Stimulated activated CD8-positive, alpha-beta memory T cell treated with anti-CD3 and anti-CD28 coated beads, Interleukin-2, amount 100 ng/mL, for 48 hours (primary cell): Measurements from ENCODE around the gene ARHGAP27.

Experiments used
- DNase-seq, 2 donors: peaks; one replicate each; pipeline ENCODE4 v3.0.0-alpha.2; 2020; ENCODE audit warnings: low read depth in 2 of 2

Gene ARHGAP27

DNA sequence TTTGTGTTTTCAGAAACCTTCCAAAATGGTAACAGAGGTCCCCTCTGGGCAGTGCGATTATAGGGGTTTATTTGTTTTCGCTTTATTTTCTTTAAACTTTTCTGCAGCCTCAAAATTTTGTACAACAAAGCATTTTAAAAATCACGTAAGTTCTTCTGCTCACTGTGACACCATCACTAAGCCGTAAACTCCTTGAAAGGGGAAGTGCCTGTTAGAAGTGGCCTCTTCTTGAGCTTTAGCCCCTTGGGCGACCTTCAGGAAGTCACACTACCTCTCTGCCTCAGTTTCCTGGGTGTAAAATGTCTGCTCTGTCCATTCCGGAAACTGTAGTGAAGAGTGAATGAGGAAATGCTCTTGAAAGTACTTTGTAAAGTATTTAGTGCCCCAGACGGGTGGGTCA is 26.6 kb downstream of the ARHGAP27 start:
- DNase-seq: no peak

DNA sequence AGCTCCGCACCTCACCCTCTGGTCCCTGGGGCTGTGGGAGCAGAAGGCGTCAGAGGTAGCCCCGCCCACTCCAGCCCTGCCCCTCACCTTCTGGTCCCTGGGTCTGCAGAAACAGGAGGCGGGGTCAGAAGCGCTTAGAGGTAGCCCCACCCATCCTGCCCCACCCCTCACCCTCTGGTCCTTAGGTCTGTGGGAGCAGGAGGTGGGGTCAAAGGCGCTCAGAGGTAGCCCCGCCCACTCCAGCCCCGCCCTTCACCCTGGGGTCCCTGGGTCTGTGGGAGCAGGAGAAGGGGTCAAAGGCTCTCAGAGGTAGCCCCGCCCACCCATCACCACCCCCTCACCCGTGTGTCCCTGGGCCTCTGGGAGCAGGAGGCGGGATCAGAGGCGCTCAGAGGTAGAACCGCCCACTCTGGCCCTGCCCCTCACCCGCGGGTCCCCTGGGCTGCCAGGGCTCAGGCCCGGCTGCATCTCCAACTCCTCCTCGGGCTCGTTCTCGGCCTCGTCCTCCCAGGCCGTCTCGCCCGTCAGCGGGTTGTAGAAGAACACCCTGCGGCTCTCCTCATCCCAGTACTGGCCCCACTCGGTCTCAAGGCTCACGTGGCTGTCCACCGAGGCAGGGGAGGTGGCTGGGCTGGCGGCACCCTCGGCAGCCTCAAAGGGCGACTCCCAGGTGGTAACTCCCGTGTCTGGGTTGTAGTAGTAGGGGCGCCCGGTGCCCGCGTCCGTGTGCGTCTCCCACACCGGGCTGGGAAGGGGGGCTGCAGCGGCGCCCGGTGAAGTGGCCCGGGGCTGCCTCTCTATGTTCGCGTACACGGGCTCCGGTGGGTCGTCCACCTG is 27.2 kb downstream of the ARHGAP27 start:
- DNase-seq: no peak

DNA sequence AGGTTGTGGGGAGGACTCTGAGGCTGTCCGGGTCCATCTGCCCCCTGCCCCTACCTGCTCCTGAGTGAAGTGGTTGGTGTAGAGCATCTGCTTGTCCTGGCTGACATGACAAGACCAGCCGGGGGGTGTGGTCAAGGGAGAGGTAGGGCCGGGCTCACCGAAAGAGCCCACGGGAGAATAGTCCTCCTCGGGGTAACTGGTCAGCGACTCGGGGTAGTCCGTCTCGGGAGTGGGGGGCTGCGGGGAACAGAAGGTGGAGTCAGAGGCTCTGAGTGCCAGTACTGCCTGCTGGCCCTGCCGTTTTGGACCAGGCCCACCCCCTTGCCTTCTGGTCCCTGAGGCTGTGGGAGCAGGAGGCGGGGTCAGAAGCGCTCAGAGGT is 27.8 kb downstream of the ARHGAP27 start:
- no peak for DNase-seq

DNA sequence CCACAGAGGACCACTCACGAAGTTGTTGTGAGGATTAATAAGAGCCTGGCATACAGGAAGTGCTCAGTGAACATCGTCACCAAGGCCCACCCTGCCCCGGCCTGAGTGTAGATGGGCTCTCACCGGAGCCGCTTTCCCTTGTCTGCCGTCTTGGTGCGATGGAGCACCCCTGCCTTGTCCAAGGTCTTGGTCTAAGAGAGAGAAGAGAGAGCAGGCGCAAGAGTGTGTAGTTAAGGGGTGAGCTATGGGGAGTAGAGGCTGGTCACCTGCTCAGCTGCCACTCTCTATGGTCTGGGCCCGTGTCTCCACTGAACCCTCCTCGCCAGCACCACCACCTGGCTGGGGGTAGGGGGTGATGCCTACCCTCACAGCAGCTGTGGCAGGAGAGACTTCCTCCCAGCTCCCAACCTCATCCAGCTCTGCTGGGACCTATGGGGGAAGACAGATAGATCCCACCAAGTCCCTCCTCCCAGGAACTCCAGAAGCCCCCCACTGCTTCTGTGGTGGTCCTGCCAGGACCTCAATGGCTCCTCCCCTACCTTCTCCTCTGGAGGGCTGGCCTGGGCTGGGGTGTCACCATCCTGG is 28.7 kb downstream of the ARHGAP27 start:
- DNase-seq: no peak

DNA sequence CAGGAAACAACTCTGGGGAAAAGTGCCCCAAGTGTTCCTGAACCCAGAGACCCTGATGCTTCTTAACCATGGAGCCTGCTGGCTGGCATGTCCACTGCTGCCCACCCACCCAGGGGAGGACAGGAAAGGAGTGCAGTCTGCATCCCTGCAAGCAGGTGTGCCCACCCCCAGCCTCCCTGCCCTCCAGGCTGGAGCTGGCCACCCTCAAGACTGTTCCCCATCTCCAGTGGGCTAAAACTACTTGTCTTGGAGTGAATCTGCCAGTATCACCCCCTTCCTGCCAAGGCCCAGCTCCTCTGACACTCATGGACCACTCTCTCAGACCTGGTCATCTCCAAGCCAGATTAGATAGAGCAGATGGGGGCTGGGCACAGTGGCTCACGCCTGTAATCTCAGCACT is 29.8 kb downstream of the ARHGAP27 start:
- no peak for DNase-seq

DNA sequence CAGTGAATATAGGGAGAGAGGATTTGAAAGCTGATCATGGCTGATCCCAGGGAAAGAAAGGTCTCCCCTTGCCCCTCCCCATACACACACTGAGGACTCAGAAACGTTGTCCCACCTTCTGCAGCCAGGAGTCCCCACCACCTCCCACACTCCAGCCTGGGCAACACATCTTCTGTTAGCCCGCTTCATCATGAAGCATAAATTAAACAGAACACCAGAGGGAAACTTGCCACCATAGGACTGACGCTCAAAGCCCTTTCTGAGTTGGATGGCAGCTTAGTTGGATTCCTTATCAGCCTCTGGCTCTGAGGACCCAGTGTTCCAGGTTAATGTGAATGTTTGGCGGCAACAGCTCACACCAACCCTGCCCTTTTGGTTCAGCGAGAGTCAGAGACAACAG is 33.9 kb downstream of the ARHGAP27 start:
- no peak for DNase-seq

DNA sequence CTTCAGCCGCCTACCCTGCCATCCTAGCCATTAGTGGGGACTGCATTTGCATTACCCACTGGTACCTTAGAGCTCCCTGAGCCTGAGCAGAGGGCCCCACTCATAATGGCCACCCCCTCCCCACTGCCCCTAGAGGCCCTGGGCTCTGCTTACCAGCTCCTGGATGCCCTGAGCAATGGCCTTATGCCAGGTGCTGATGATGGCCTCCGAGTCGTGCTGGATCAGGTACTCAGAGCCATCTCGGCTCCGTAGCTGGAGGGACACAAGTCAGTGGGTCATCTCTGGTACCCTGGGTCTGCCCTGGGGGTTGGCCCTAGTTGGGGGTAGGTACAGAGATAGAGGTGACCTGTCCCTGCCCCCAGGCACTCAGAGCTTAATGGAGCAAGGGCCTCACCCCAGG is 34.9 kb downstream of the ARHGAP27 start:
- DNase-seq: no peak

DNA sequence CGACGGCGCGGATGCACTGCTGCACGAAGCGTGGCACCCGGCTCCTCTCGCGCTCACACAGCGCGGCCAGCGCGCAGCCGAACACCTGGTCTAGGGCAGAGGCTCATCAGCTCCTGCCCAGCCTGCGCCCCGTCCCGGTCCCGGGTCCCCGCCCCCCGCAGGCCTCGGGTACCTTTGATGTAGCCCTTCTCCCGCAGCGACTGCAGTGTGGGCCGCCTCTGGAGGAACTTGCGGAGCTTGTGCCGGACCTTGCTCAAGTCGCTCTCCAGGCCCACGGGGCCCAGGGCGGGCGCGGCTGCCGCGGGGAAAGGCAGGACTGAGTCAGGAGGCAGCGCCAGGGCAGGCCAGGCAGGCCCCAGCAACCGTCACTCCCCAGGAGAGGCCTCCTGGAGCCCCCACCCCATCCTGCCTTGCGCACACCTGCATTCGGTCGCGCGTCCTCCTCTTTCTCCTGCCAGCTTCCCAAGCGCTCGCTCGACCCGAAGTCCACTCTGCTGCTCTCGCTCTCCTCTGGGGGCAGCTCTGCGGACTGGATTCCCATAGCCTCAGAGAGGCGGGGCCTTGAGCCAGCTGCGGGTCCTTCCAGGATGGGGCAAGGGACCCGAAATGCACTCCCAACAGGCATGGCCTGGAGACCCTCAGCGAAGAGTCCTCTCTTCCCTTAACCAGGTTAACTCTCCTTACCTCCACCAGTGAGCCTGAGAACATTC is 36.0 kb downstream of the ARHGAP27 start:
- DNase-seq: no peak

DNA sequence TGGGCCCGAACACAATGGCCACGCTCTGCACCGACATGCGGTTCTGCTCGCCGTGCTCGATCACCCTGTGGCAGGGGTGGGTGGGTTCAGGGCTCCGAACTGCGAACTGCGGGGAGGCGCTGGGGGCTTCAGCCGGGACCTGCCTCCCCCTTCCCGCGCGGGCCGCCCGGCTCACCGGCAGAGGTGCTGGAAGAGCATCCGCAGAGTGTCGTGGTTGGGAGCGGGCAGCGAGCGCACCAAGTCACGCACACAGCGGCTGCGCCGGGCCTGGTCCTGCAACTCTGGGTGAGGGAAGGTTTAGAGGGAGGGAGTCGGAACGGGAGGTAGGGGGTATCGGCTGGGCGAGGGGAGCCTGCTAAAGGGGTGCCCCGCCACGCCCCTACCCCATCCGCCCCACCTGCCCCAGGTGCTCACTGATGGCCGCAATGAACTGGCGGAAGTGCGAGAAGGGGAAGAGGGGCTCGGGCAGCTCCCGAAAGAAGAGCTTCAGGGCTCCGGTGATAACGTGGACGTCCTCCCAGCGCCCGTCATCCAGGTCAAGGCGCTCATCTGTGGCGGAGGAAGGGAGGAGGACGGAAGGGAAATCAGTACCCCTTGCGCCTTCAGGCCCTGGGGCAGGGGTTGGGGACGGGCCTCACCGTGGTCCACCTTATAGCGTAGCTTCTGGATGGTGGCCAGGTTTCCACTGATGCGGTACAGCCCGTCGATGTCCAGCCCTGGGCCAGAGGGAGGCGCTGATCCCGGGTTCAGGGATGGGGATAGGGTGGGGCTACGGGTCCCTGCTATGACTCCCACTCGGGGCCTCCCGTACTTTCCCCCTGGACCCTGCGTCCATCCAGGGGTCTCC is 36.9 kb downstream of the ARHGAP27 start:
- no peak for DNase-seq

DNA sequence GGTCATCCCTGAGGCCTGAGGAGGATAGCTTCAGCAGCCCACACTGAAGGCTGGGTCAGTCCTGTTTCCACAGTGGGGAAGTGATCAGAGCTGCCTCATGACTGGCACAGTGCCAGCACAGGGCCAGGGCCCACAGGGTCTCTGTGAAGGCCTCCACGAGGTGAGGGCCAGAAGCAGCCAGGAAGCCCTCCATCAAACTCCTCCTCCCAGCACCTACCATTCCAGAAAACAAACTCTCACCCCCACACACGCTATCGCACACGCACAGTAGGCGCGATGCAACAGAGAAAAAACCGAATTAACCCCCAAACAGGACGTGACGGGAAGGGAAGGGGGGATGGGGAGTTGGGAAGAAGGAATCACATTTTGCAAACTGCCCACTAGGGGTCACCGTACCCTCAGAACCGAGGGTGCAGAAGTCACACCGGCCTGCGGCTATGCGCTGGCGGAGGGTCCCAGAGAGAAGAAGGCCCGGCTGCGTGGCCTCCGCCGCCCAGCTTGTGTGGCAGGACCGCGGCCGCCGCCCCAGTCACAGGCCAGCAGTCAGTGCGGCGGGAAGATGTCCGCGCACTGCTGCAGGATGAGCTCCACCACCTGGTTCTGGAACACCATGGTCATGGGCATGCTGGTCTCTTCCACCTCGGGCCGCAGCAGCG is 37.6 kb downstream of the ARHGAP27 start:
- DNase-seq: no peak

DNA sequence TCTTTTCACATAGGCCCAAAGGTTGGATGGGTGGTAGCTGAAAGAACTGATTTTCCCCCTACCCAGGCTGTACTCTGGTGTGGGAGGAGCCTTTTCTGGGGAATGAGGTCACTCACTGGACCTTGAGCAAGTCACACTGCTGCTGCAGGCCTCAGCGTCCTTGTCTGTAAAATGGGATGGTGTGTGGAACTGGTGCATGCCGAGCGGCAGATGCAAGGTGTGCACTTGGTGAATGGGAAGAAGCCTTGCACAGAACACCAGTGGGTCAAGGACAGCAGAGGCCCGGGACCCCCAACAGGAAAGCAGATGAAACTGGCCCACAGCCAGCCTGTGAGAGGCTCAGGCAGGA is 38.1 kb downstream of the ARHGAP27 start:
- no peak for DNase-seq

DNA sequence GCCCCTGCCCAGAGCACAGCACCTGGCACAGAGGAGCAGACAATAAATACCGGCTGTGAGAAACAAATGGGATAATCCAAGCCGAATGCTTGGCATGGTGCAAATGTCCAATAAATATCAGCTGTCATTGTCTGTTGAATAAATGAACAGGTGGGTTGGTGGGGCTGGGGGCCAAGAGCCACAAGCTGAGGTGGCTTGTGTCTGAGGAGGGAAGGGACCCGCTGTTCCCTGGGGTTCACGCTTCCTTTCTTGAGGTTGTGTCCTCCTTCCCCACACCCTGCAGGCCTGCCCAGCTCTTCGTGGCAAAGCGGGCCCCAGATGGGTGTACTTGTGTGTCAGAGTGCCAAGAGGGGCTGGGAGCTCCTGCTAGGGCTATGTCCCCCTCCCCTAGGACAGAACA is 38.6 kb downstream of the ARHGAP27 start:
- DNase-seq: no peak

DNA sequence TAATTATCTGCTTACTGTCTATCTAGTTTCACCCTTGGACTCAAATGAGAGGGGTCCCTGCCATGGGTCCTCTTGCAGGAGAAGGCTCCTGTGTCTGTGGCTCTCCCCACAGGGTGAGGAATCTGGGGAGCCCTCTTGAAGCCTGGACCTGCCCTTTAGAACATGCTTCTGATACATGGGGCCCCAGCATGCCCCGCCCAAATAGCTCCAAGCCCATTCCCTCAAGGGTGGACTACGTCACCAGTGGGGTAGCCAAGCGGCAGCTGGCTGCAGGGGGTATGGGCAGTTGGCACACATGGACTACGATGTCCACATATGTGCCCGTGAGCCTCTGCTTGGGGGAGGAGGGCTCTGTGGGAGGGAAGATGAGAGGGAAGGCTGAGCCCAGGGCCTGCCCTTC is 39.3 kb downstream of the ARHGAP27 start:
- DNase-seq: no peak

DNA sequence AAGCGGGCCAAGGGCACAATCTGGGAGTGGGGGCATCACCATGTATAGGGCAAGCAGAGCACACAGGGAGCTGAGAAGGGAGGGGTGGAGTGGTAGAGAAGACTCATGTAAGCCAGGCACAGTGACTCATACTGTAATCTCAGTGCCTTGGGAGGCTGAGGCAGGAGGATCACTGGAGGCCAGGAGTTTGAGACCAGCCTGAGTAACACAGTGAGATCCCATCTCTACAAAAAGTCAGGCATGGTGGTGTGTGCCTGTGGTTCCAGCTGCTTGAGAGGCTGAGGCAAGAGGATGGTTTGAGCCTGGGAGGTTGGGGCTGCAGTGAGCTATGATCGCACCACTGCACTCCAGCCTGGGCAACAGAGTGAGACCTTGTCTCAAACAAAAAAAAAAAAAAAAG is 40.8 kb downstream of the ARHGAP27 start:
- DNase-seq: no peak

DNA sequence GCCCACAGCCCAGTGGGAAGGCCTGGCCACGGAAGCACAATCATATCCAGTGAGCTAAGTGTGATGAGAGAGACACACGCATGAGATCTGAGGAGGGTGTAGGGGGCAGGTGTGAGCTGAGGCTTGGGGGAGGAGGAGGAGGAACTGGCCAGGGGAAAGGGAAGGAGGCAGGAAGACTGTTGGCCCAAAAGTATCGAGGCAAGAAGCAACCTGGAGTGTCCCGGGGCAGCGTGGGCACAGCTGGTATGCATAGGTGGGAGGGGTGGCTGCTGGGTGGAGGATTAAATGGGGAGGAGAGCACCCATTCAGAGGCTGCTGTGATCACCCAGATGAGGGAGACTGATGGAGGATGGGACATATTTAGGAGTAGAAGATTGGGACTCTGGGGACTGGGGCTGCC is 41.4 kb downstream of the ARHGAP27 start:
- DNase-seq: no peak

DNA sequence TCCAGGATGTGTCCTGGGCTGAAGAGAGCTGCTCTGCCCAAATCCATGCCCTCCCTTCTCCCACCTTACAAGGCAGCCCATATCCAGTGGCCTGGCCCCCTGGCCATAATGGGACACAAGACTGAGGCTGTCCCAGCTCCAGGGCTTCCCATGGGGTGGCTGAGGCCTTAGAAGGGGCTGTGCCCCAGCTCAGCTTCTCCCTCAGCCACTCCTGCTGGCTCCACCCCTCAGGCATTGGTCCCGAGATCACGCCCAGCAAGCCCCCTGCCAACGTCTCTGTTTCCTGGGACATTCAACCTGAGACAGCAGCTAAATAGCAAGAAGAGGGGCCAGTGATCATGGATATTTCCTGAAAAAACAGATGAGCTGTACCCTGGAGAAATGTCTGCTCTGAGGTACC is 43.3 kb downstream of the ARHGAP27 start:
- no peak for DNase-seq

DNA sequence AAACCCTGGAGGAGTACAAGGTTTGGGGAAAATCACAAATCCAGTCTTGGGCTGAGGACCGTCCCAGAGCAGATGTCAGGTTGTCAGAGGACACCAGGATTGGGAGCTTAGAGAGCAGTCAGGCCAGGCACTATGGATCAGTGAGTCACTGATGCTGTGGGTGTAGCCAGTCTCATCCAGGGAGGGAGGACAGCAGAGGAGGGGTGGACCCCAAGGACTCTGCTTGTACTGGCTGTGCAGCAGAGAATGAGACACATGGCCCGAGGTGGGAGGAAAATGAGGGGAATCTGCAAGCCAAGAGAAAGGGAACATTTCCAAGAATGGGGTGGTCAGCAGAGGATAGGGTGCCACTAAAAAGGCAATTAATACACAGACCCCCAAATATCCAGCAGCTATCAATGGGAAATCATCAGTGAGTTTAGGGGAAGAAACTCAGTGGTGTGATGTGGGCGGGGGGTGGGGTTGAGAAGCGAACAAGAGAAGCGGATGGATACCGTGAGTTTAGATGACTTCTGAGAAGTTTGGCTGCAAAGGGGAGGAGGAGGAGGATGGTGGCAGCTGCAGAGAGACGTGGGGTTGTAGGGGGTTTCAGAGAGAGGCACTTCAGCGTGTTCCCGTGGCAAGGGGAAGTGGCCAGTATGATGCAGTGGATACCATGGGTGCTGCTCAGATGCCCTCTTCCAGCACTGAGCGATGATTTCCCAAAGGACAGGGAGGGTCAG is 43.9 kb downstream of the ARHGAP27 start:
- no peak for DNase-seq

DNA sequence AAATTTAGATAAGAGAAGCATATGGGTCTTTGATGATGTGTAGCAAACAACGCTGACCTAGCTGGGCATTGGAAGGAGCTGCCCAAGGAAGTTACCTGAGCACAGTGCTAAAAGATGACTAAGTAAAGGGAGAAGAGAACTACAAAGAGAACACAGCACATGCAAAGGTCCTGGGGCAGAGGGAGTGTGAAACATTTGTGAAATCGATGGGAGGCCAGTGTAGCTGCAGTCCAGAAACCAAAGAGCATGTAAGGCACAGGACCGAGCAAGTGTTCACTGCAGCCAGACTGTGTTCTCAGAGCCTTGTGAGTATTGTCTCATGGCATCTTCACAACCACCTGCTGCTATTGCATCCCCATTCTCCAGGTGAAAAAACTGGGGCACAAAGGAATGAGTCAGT is 44.9 kb downstream of the ARHGAP27 start:
- DNase-seq: no peak

DNA sequence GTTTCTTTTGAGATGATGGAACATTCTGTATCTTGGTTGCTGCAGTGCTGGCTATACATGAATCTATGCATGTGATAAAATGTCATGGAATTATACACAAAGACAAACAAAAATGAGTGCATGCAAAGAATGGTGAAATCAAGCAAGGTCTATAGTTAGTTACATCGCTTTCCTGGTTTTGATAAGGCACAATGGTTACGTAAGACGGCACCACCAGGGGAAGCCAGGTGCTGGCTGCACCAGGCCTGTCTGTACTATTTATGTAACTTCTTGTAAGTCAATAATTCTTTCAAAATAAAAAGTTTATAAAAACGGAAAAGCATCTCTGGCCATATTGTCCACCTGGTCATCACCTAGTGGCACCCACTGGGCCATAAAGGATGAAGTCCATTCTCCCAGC is 46.5 kb downstream of the ARHGAP27 start:
- DNase-seq: no peak

DNA sequence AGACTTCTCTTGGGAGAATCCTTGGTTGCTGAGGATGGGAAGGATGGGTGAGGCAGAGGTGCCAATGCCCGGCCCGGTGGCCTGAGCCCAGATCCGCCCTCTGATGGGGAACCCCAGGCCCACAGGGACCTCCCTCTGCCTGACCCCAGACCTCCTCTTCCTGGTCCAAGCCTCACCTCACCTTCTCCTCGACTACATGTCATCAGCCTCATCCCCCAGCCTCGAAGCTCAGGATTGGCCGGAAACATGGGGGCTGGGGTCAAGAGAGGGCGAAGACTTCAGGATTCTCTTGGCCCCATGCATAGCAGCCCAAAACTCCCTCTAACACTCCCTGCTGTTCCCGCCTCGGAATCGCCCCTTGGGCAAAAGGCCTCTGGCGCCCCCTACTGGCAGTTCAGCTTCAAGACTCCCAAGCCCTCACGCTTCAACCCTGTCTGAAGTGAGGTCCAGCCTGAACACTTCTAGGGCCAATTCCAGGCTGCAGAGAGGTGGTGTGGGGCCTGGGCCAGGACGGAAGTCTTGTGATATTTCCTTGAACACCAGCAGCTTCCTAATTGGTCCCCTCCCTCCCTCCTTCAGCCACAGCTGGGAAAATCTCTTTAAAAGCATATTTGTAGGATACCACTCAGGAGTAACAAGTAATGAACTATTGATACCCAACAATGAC is 47.2 kb downstream of the ARHGAP27 start:
- peak; percentile 87 to 88 for DNase-seq
